Spleen (tissue), 11 donors: ENCODE results near the gene PPARGC1A. TPM values are rescaled to one million over a fixed set of nuclear protein-coding genes. Genes with fewer than 3 reads are reported as not detected.

Source experiments
- DNase-seq: peaks from one replicate; pipeline ENCODE4 v3.0.0-alpha.2; 2020
- H3K27ac ChIP-seq, 8 donors: fragments of 200-600 bp; sonication (generic) in 7 of 8; 1 replicate in 4 of 8; 2 replicates in 4 of 8; pipeline versions ENCODE4 v1.5.0 to v1.8.0; 2016 to 2021; ENCODE audit warnings: inconsistent platforms in 4 of 8, mild to moderate bottlenecking in 4 of 8, moderate library complexity in 1 of 8
- H3K27me3 ChIP-seq, 7 donors: fragments of 200-600 bp; sonication (generic) in 6 of 7; replicated peaks in 1 of 7; 1 replicate in 4 of 7; 2 replicates in 3 of 7; pipeline versions ENCODE4 v1.5.0 to v1.8.0; 2016 to 2021; ENCODE audit warnings: inconsistent platforms in 3 of 7, mild to moderate bottlenecking in 1 of 7
- H3K36me3 ChIP-seq, 6 donors: fragments of 200-600 bp; sonication (generic) in 5 of 6; 1 replicate in 4 of 6; 2 replicates in 2 of 6; pipeline versions ENCODE4 v1.5.0 to v1.8.0; 2016 to 2021; ENCODE audit warnings: inconsistent platforms in 2 of 6
- H3K4me1 ChIP-seq, 6 donors: fragments of 200-600 bp; sonication (generic) in 5 of 6; 1 replicate in 3 of 6; 2 replicates in 3 of 6; pipeline versions ENCODE4 v1.5.0 to v1.8.0; 2016 to 2021; ENCODE audit warnings: inconsistent platforms in 3 of 6
- H3K4me3 ChIP-seq, 8 donors: fragments of 200-600 bp; sonication (generic) in 7 of 8; 1 replicate in 4 of 8; 2 replicates in 4 of 8; pipeline versions ENCODE4 v1.5.0 to v1.8.0; 2016 to 2021; ENCODE audit warnings: inconsistent platforms in 4 of 8, mild to moderate bottlenecking in 4 of 8, moderate library complexity in 2 of 8
- H3K9me3 ChIP-seq, 8 donors: fragments of 200-600 bp; sonication (generic) in 7 of 8; 1 replicate in 4 of 8; 2 replicates in 4 of 8; pipeline versions ENCODE4 v1.5.0 to v1.8.0; 2016 to 2021; ENCODE audit warnings: inconsistent platforms in 4 of 8
- CTCF ChIP-seq, 11 experiments: fragments of 200-600 bp in 7 of 11; fragments of 450-650 bp in 4 of 11; sonication (generic) in 4 of 11; IDR thresholded peaks in 8 of 11; conservative IDR thresholded peaks in 3 of 11; 1 replicate in 7 of 11; 2 replicates in 4 of 11; pipeline versions ENCODE4 v1.4.0 to v1.8.0; 2016 to 2021; ENCODE audit warnings: antibody characterized with exemption in 11 of 11, inconsistent platforms in 4 of 11, mild to moderate bottlenecking in 1 of 11
- POLR2A ChIP-seq, 3 donors: fragments of 450-650 bp; IDR thresholded peaks; one replicate each; pipeline ENCODE4 v1.5.1; 2017; ENCODE audit warnings: antibody characterized with exemption in 3 of 3, mild to moderate bottlenecking in 1 of 3
- POLR2AphosphoS5 ChIP-seq, 3 donors: sonication (generic); formaldehyde crosslinking; IDR thresholded peaks; one replicate each; pipeline ENCODE4 v1.5.1; 2017; ENCODE audit warnings: antibody characterized with exemption in 3 of 3
- WGBS, 5 donors: extraction: QIAGEN DNeasy Blood & Tissue Kit in 3 of 5; methylation state at CpG; one replicate each; pipeline versions ENCODE4 v1.1.5 to v1.1.7; 2013 to 2018; 5-methylcytosine and 5-hydroxymethylcytosine counted together
- intact Hi-C: fragments of 100-400 bp; cut with DNase I; formaldehyde crosslinking; loops from one replicate; pipeline ENCODE4 v1.15.0; 2023; ENCODE audit warnings: low total_unique reads
- polyA plus RNA-seq, 3 donors: library from polyadenylated mRNA; stranded (reverse); fragments of 200-250 nt; gene quantifications; one replicate each; pipeline ENCODE4 v1.2.1, GENCODE V29; 2013
- total RNA-seq, 7 donors: library from RNA; depleted of rRNA in 3 of 7; stranded (reverse); fragments of >200 nt in 3 of 7; fragmentation: NEBNext Ultra II Directional in 4 of 7; extraction: Animal tissue kit (Norgen Biotek cat#: 25700) in 4 of 7; gene quantifications; one replicate each; pipeline versions ENCODE4 v1.1.0 to v1.2.1, GENCODE V29; 2016 to 2021
- donor health status: healthy with polysubstance abuse.
- donor health status: DM: no; HTN: no; CAD: no; lungs with moderate emphysema.
- donor health status: DM: no; HTN: no; CAD: no.
- donor health status: Bipolar disorder and iron deficiency.
- donor health status: healthy.
- donor health status: DM: no; HTN: no; CAD: no.
- donor health status: DM: yes; HTN: yes; CAD: no.

Gene PPARGC1A
- total and polyA plus RNA-seq, 10 donors: 0.32 to 7.3 (median 2.6) TPM

GRCh38 chr4:23811161-23811560 is 78.7 kb downstream of the PPARGC1A start:
- H3K4me1 ChIP-seq: no peaks in the 10 kb centered on the region
- peaks cover 0 to 6% (median 0%) of the 10 kb centered on the region in 8 donors for H3K9me3 ChIP-seq
- intact Hi-C loops: no loop called here
- WGBS, 5 donors: 88 to 98% (median 91%) methylated on average over 2 of the region's 2 CpGs
- TF ChIP-seq POLR2A (IDR thresholded peaks at IDR 0.05): no peak
- TF ChIP-seq CTCF (IDR thresholded peaks at IDR 0.05 in 8 of 11, conservative IDR thresholded peaks at IDR 0.05 in 3 of 11): no peak
- no peak for TF ChIP-seq POLR2AphosphoS5 (IDR thresholded peaks at IDR 0.05)
- no peak overlapping the region for H3K27ac ChIP-seq
- no peak for DNase-seq
- no peaks in the 10 kb centered on the region for H3K36me3 ChIP-seq
- H3K27me3 ChIP-seq: no peaks in the 10 kb centered on the region
- no peak overlapping the region for H3K4me3 ChIP-seq

DNA sequence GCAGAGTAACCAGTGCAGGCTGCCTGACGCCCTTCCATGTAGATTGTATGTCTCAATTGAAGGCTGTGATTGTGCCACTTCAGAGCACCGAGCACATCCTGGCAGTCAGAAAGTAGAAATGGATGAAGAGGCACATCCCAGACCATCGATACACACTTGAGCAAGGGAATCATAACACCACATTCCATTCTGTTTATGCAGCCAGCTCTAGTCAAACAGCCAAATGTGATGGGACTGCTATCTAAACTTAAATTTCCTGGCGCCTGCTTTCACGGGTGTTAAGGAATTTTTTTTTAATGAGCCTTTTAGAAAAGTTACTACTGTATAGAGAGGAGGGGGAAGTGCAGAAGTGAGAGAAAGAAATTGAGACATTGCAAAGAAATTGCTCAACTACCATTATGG is 84.4 kb downstream of the PPARGC1A start:
- WGBS, 5 donors: 64 to 82% (median 77%) methylated on average over 5 of the region's 5 CpGs
- H3K27ac ChIP-seq: no peak overlapping the region
- no peaks in the 10 kb centered on the region for H3K36me3 ChIP-seq
- H3K4me1 ChIP-seq: no peaks in the 10 kb centered on the region
- no peaks in the 10 kb centered on the region for H3K27me3 ChIP-seq
- H3K4me3 ChIP-seq: no peak overlapping the region
- no peak for DNase-seq
- TF ChIP-seq POLR2AphosphoS5 (IDR thresholded peaks at IDR 0.05) (no peak), POLR2A (IDR thresholded peaks at IDR 0.05) (no peak), CTCF (IDR thresholded peaks at IDR 0.05 in 8 of 11, conservative IDR thresholded peaks at IDR 0.05 in 3 of 11) (no peak)
- intact Hi-C loops: no loop called here
- H3K9me3 ChIP-seq: no peaks in the 10 kb centered on the region

DNA sequence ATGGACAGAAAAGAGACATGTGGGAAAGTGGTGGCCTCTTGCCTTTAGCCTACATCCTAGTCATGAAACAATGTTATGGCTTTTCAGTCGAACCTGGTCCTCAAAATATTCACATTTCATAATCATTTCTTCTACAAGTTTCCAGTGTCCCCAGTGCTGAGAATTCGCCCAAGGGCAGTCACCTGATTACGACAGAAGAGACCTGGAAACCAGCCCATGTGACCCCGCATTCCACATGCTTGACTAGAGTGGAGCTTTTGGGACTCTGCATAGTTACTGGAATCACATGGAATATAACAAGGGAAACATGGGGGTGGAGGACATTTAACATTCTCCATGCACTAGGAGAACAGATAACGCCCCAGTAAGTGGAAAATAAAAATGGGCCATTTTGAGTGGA is 100.1 kb downstream of the PPARGC1A start:
- Histone ChIP-seq H3K27ac (peak overlapping the region in 5 of 8 donors; percentile 37 to 67 (median 52)), H3K9me3 (peaks cover 0 to 10% (median 0%) of the 10 kb centered on the region in 8 donors), H3K27me3 (no peaks in the 10 kb centered on the region), H3K4me3 (no peak overlapping the region), H3K4me1 (no peaks in the 10 kb centered on the region), H3K36me3 (no peaks in the 10 kb centered on the region)
- DNase-seq: no peak
- no peak for TF ChIP-seq POLR2A (IDR thresholded peaks at IDR 0.05)
- peak in 1 of 3 donors; percentile 62 for TF ChIP-seq POLR2AphosphoS5 (IDR thresholded peaks at IDR 0.05)
- TF ChIP-seq CTCF (IDR thresholded peaks at IDR 0.05 in 8 of 11, conservative IDR thresholded peaks at IDR 0.05 in 3 of 11): no peak
- intact Hi-C loops: no loop called here
- 55 to 73% (median 62%) methylated on average over 5 of the region's 5 CpGs for WGBS, 5 donors

DNA sequence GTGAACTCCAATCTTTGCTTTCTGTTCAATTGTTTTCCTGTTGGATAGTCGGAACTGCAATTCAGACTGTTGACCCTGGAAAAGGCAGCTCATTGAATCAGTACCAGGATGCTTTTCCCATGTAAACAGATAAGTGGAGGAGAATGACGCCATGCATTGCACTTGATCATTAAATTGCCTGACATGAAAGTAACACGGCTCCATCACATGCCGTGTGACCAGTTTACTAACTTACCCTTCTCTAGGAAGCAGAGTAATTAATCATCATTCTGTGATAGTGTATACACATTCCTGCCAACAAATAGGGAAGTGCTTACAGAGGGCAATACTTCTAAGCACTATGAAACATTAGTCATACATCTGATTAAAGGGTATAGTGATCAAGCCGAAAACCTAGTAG is 101.4 kb downstream of the PPARGC1A start:
- no peak overlapping the region for H3K4me3 ChIP-seq
- H3K27me3 ChIP-seq: no peaks in the 10 kb centered on the region
- peaks cover 0 to 14% (median 3%) of the 10 kb centered on the region in 8 donors for H3K9me3 ChIP-seq
- intact Hi-C loops: no loop called here
- 17 to 27% (median 23%) methylated on average over 5 of the region's 5 CpGs for WGBS, 5 donors
- TF ChIP-seq POLR2A (IDR thresholded peaks at IDR 0.05) (no peak), POLR2AphosphoS5 (IDR thresholded peaks at IDR 0.05) (no peak), CTCF (IDR thresholded peaks at IDR 0.05 in 8 of 11, conservative IDR thresholded peaks at IDR 0.05 in 3 of 11) (no peak)
- no peaks in the 10 kb centered on the region for H3K4me1 ChIP-seq
- H3K27ac ChIP-seq: peak overlapping the region in 7 of 8 donors; percentile 1 to 67 (median 61)
- H3K36me3 ChIP-seq: no peaks in the 10 kb centered on the region
- no peak for DNase-seq
